Activated naive CD4-positive, alpha-beta T cell treated with anti-CD3 and anti-CD28 coated beads, Interleukin-2, amount 50 U/mL, for 72 hours (primary cell): ENCODE results near the gene FUZ. TPM values are rescaled to one million over a fixed set of nuclear protein-coding genes. Genes with fewer than 3 reads are reported as not detected.

Experiments used
- ATAC-seq, 2 donors: fragments of 150-1000 bp; cut with Tn5 transposase; 2 replicates each; pipeline ENCODE4 v1.10.0; 2021; ENCODE audit warnings: mild to moderate bottlenecking in 2 of 2, moderate library complexity in 2 of 2
- DNase-seq, 2 donors: peaks; one replicate each; pipeline ENCODE4 v3.0.0; 2021 to 2022; ENCODE audit warnings: low spot score in 2 of 2
- H3K27ac Mint-ChIP-seq, 2 donors: one replicate each; pipeline ENCODE4 v1.8.0; 2022; ENCODE audit warnings: mild to moderate bottlenecking in 2 of 2, mixed read lengths in 2 of 2
- H3K36me3 Mint-ChIP-seq, 2 donors: one replicate each; pipeline ENCODE4 v1.8.0; 2022; ENCODE audit warnings: mixed read lengths in 2 of 2
- H3K9me3 Mint-ChIP-seq, 2 donors: one replicate each; pipeline ENCODE4 v1.8.0; 2022; ENCODE audit warnings: mixed read lengths in 2 of 2
- total RNA-seq, 2 donors: library from RNA; stranded (reverse); gene quantifications; one replicate each; pipeline ENCODE4 v1.2.3, GENCODE V29; 2022

FUZ gene
- total RNA-seq, 2 donors from 2014 or later, result 14.8 to 24.8 TPM

- no peak for DNase-seq
- peak overlapping the region in 1 of 2 donors; percentile 25 for H3K27ac Mint-ChIP-seq
- peaks cover 0 to 12% of the 10 kb centered on the region in 2 donors for H3K36me3 Mint-ChIP-seq
- no peaks in the 10 kb centered on the region for H3K9me3 Mint-ChIP-seq
- no peak for ATAC-seq
Observed at GRCh38 chr19:49840736-49841249, 27.7 kb upstream of the FUZ start.

GRCh38 chr19:49840321-49840720 is 27.2 kb upstream of the FUZ start:
- H3K9me3 Mint-ChIP-seq, result no peaks in the 10 kb centered on the region
- peaks cover 0 to 12% of the 10 kb centered on the region in 2 donors for H3K36me3 Mint-ChIP-seq
- no peak for DNase-seq
- H3K27ac Mint-ChIP-seq, result peak overlapping the region in 1 of 2 donors; percentile 25
- ATAC-seq, result no peak

GRCh38 chr19:49839713-49840112 is 26.6 kb upstream of the FUZ start:
- Mint-ChIP-seq H3K9me3 (no peaks in the 10 kb centered on the region), H3K27ac (no peak overlapping the region), H3K36me3 (peaks cover 0 to 12% of the 10 kb centered on the region in 2 donors)
- DNase-seq (no peak), ATAC-seq (no peak)

- no peaks in the 10 kb centered on the region for H3K9me3 Mint-ChIP-seq
- peaks cover 0 to 12% of the 10 kb centered on the region in 2 donors for H3K36me3 Mint-ChIP-seq
- no peak for DNase-seq
- H3K27ac Mint-ChIP-seq, result no peak overlapping the region
- ATAC-seq, result no peak
Observed at GRCh38 chr19:49838885-49839588, 25.9 kb upstream of the FUZ start.

GRCh38 chr19:49837425-49837824 is 24.3 kb upstream of the FUZ start:
- Mint-ChIP-seq H3K9me3 (no peaks in the 10 kb centered on the region), H3K27ac (peak overlapping the region in 1 of 2 donors; percentile 50), H3K36me3 (peaks cover 2 to 12% of the 10 kb centered on the region in 2 donors)
- ATAC-seq, result no peak
- DNase-seq, result no peak

GRCh38 chr19:49837009-49837310 is 23.9 kb upstream of the FUZ start:
- no peak for DNase-seq
- no peak for ATAC-seq
- Mint-ChIP-seq H3K9me3 (no peaks in the 10 kb centered on the region), H3K27ac (peak overlapping the region; percentile 39 to 50), H3K36me3 (peaks cover 4 to 12% of the 10 kb centered on the region in 2 donors)

GRCh38 chr19:49836176-49837008 is 23.3 kb upstream of the FUZ start:
- peaks cover 4 to 12% of the 10 kb centered on the region in 2 donors for H3K36me3 Mint-ChIP-seq
- no peaks in the 10 kb centered on the region for H3K9me3 Mint-ChIP-seq
- no peak for ATAC-seq
- no peak for DNase-seq
- peak overlapping the region in 1 of 2 donors; percentile 39 for H3K27ac Mint-ChIP-seq

GRCh38 chr19:49835562-49835961 is 22.5 kb upstream of the FUZ start:
- Mint-ChIP-seq H3K27ac (no peak overlapping the region), H3K9me3 (no peaks in the 10 kb centered on the region), H3K36me3 (peaks cover 4 to 9% of the 10 kb centered on the region in 2 donors)
- no peak for ATAC-seq
- no peak for DNase-seq

GRCh38 chr19:49833599-49833998 is 20.5 kb upstream of the FUZ start:
- Mint-ChIP-seq H3K27ac (no peak overlapping the region), H3K36me3 (peaks cover 4 to 5% of the 10 kb centered on the region in 2 donors)

GRCh38 chr19:49832556-49832955 is 19.5 kb upstream of the FUZ start:
- ATAC-seq, result no peak
- H3K36me3 Mint-ChIP-seq, result peaks cover 3 to 4% of the 10 kb centered on the region in 2 donors
- H3K9me3 Mint-ChIP-seq, result no peaks in the 10 kb centered on the region
- no peak for DNase-seq
- H3K27ac Mint-ChIP-seq, result peak overlapping the region; percentile 0 to 85

More at GRCh38 chr19:49833599-49833998, 20.5 kb upstream of the FUZ start:
- DNase-seq, result no peak
- H3K9me3 Mint-ChIP-seq, result no peaks in the 10 kb centered on the region
- ATAC-seq, result no peak

GRCh38 chr19:49831592-49831991 is 18.5 kb upstream of the FUZ start:
- no peak for DNase-seq
- H3K27ac Mint-ChIP-seq, result peak overlapping the region; percentile 0 to 79
- H3K36me3 Mint-ChIP-seq, result peaks cover 0 to 4% of the 10 kb centered on the region in 2 donors
- no peak for ATAC-seq
- no peaks in the 10 kb centered on the region for H3K9me3 Mint-ChIP-seq

- Mint-ChIP-seq H3K9me3 (no peaks in the 10 kb centered on the region), H3K36me3 (peaks cover 0 to 4% of the 10 kb centered on the region in 2 donors), H3K27ac (no peak overlapping the region)
- DNase-seq (no peak), ATAC-seq (no peak)
Observed at GRCh38 chr19:49830766-49831165, 17.7 kb upstream of the FUZ start.

GRCh38 chr19:49829721-49830120 is 16.6 kb upstream of the FUZ start:
- Mint-ChIP-seq H3K9me3 (no peaks in the 10 kb centered on the region), H3K27ac (no peak overlapping the region), H3K36me3 (peaks cover 0 to 4% of the 10 kb centered on the region in 2 donors)
- DNase-seq (no peak), ATAC-seq (no peak)

GRCh38 chr19:49829200-49829599 is 16.1 kb upstream of the FUZ start:
- no peak for ATAC-seq
- Mint-ChIP-seq H3K36me3 (peaks cover 0 to 4% of the 10 kb centered on the region in 2 donors), H3K27ac (no peak overlapping the region), H3K9me3 (no peaks in the 10 kb centered on the region)
- no peak for DNase-seq

GRCh38 chr19:49827034-49827433 is 13.9 kb upstream of the FUZ start:
- no peaks in the 10 kb centered on the region for H3K36me3 Mint-ChIP-seq
- no peak for DNase-seq
- H3K9me3 Mint-ChIP-seq, result no peaks in the 10 kb centered on the region

GRCh38 chr19:49824662-49825061 is 11.6 kb upstream of the FUZ start:
- peaks cover 0 to 4% of the 10 kb centered on the region in 2 donors for H3K36me3 Mint-ChIP-seq
- DNase-seq, result no peak
- H3K27ac Mint-ChIP-seq, result no peak overlapping the region
- ATAC-seq, result no peak
- no peaks in the 10 kb centered on the region for H3K9me3 Mint-ChIP-seq

More at GRCh38 chr19:49827034-49827433, 13.9 kb upstream of the FUZ start:
- ATAC-seq, result no peak
- no peak overlapping the region for H3K27ac Mint-ChIP-seq

GRCh38 chr19:49823472-49823871 is 10.4 kb upstream of the FUZ start:
- no peak for ATAC-seq
- no peak for DNase-seq
- peaks cover 0 to 13% of the 10 kb centered on the region in 2 donors for H3K36me3 Mint-ChIP-seq
- H3K27ac Mint-ChIP-seq, result no peak overlapping the region
- H3K9me3 Mint-ChIP-seq, result no peaks in the 10 kb centered on the region
